GM18868 (cell line): ENCODE results near the gene IDH3G.

Source experiments
- ATAC-seq: cut with Tn5 transposase; IDR thresholded peaks from one replicate; pipeline ENCODE4 v1.9.1; 2021; ENCODE audit warnings: mild to moderate bottlenecking, moderate library complexity; ENCODE audit not compliant: unreplicated experiment

The IDH3G gene

DNA sequence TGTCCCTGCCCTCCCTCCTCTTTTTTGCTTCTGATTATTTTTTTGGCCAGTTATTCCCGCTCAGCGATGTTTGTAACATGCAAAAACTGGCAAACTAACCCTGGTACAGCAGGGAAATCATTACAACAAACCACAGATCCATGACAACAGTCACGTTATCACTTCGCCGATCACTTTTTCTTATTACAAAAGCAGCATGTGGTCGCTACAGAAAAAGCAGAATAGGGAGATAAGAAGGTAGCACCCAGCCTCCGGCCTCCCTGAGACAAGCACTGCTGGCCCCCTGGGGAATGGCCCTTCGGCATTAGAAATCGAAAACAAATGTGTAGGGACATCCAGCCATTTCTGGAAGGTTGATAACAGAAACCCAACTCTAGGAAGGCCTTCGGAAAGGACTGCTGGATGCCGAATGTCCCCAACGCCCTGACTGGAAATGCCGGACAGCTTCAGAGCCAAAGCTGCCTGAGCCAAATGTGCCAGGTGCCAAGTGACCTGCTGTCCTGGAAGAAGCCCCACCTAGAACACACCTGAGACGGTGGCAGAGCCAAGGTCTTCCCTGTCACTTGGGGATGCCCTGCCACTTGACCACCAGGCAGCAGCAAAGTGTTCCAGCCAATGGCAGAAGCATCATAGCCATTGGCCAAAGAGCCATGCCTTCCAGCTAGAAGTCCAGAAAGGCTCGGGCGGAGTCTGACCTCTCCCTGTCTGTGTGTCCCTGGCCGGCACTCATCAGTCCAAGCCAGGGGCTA, 2.9 kb downstream of the IDH3G start:
- no peak for ATAC-seq

GRCh38 chrX:153789654-153790053, 4.5 kb downstream of the IDH3G start:
- ATAC-seq = no peak

GRCh38 chrX:153786669-153787068, 7.5 kb downstream of the IDH3G start:
- ATAC-seq = no peak

DNA sequence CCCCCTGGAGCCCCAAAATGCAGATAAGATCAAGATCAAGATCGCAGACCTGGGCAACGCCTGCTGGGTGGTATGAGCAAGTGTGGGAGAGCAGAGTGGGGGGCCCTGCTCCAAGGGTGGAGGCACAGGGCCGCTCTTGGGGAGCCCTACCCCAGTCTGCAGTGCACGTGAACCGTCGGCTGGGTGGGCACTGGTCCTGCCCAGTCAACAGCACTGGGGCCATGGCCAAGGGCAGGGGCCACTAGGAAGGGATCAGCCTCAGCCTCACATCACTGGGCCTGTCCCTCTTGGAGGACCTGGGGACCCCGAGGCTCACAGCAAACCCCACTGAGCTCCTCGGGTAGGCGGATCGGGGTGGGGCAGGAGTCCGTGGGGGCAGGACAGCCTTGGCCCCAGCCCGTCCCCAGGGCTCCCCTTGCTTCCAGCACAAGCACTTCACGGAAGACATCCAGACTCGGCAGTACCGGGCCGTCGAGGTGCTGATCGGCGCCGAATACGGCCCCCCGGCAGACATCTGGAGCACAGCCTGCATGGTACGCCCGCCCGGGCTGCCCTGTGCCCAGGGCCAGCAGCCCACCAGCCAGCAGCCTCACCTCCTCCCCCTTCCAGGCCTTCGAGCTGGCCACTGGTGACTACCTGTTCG, 9.7 kb downstream of the IDH3G start:
- ATAC-seq = no peak

DNA sequence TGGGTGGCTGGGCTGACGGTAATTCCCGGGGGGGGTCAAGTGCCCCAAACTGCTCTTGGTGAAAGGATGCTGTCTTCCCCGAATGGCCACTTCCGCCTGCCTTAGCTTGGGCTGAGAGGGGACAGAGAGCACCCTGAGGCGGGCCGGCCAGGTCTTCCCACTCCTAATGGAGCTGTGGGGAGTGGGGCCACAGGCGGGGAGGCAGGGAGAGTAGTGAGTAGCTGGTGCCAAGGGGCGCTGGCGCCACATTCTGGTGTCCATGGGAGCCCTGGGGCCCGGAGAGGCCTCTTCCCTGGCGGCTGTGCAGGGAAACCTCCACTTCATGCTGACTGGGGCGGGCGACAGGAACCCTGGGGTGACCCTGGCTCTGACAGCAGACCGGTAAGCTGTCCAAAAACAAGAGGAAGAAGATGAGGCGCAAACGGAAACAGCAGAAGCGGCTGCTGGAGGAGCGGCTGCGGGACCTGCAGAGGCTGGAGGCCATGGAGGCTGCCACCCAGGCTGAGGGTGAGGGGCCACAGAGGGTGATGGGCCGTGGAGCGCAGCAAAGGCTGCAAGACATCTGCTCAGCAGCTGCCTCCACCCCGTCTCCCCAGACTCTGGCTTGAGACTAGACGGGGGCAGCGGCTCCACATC, 10.7 kb downstream of the IDH3G start:
- ATAC-seq = no peak

GRCh38 chrX:153782871-153783270, 11.3 kb downstream of the IDH3G start:
- no peak for ATAC-seq

GRCh38 chrX:153782313-153782712, 11.9 kb downstream of the IDH3G start:
- ATAC-seq = no peak

- ATAC-seq = no peak
Measured at GRCh38 chrX:153781428-153782047, 12.6 kb downstream of the IDH3G start.

- ATAC-seq = no peak
Measured at GRCh38 chrX:153780678-153781427, 13.3 kb downstream of the IDH3G start, which contains the start of gene SRPK3. SRPK3 (plus strand) TSS chrX:153781041; CDS start chrX:153781087, 46 bp downstream.

GRCh38 chrX:153779891-153780677, 14.1 kb downstream of the IDH3G start:
- no peak for ATAC-seq

DNA sequence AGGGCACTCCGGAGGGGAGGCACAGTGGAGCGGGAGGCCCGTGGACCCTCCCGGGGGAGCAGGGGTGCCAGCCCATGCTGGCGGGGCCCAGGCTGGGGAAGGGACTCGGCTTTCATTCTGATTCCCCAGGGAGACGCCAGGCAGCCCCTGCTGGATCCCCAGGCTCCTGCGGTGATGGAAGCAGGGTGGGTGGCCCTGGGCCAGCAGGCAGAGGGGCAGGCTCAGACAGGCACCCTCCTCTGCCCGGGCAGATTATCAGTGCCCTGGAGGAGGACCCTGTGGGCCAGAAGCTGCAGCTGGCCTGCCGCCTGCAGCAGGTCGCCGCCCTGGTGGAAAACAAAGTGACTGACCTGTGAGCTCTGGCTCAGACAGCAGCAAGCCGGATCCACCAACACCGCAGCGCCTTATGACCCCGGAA, 15.5 kb downstream of the IDH3G start:
- no peak for ATAC-seq

DNA sequence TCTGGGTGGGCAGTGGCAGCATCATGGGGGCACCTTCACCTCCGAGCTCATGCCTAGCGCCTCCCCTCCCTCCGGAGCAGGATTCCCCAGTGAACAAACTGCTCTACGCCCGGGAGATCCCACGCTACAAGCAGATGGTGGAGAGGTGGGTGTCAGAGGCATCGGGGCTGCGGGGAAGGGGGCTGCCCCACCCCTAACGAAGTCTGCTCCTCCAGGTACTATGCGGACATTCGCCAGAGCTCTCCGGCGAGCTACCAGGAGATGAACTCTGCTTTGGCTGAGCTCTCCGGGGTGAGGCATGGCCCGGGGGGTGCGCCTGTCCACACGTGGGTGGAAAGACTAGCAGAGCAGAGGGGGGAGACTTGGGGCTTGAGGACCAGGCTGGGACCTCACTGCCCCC, 16.0 kb downstream of the IDH3G start:
- ATAC-seq = no peak

DNA sequence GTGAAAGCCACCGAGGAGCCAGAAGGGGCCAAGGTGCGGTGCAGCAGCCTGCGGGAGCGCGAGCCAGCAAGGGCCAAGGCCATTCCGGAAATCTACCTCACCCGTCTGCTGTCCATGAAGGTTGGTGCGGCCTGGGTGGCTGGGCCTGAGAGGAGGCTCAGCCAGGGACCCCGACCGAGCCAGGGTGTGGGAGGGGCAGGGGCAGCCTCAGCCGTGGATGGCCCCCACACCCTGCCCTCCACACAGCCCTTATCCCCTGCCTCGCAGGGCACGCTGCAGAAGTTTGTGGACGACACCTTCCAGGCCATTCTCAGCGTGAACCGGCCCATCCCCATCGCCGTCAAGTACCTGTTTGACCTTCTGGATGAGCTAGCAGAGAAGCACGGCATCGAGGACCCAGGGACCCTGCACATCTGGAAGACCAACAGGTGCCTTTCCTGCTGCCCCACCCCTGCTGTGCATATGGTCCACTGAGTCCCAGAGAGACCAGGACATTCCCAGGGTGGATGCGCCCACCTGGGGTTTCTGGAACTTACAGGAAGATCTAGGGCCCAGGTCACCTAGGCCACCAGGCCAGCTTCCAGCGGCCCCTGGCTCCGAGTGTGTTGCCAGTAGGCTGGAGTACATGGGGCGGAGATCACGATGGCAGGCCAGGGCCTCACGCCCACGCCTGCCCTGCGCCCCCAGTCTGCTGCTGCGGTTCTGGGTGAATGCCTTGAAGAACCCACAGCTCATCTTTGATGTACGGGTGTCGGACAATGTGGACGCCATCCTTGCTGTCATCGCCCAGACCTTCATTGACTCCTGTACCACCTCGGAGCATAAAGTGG, 16.7 kb downstream of the IDH3G start:
- no peak for ATAC-seq

DNA sequence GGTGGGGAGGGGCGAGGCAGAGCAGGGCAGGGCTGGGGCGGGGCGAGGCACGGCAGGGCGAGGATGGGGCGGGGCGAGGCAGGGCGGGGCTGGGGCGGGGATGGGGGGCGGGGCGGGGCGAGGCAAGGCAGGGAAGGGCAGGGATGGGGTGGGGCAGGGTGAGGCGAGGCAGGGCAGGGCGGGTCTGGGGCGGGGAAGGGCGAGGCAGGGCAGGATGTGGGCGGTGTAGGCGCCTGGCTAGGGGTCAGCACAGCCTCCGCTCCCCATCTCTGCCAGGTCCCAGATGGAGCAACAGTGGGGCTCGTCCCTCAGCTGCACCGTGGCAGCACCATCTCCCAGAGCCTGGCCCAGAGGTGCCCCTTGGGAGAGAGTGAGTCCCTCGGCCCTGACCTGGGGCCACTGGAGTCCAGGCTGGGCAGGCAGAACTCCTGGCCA, 17.5 kb downstream of the IDH3G start:
- no peak for ATAC-seq

DNA sequence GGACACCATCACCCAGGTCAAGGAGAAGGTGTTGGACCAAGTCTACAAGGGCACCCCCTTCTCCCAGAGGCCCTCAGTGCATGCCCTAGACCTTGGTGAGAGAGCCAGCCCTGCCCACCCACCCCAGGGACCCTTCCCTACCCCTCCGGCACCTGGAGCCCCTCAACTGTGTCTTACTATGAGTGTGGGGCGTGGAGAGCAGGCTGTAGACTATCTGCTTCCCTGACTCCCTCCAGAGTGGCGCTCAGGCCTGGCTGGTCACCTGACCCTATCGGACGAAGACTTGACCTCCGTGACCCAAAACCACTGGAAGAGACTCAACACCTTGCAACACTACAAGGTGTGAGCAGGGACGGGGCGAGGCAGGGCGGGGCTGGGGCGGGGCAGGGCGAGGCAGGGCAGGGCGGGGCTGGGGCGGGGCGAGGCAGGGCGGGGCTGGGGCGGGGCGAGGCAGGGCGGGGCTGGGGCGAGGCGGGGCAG, 18.0 kb downstream of the IDH3G start:
- ATAC-seq = no peak

DNA sequence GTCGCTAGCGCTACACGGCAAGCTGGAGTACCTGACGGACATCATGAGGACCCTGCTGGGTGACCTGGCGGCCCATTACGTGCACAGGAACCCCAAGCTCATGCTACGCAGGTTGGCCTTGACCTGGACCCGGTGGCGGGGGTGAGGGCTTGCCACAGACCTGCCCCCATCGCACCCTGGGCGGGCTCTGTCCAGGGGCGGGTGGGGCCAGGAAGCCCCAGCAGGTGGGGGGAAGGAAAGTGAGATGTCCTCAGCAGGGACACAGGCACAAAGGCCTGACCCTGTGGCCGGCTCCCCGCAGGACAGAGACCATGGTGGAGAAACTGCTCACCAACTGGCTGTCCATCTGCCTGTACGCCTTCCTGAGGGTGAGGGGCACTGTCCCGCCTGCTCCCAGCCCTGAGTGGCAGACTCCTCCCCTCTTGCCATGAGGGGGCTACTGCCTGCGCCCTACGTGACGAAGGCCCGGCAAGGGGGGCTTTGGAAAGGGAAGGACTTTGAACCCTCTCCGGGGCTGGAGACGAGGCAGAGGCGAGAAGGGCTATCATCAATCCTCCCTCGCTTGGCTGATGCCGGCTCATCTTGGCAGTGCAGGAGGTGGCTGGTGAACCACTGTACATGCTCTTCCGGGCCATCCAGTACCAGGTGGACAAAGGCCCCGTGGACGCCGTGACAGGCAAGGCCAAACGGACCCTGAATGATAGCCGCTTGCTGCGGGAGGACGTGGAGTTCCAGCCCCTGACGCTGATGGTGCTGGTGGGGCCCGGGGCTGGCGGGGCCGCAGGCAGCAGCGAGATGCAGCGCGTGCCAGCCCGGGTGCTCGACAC, 18.7 kb downstream of the IDH3G start:
- no peak for ATAC-seq

- no peak for ATAC-seq
Measured at GRCh38 chrX:153774576-153775292, 19.4 kb downstream of the IDH3G start.
